AML-193 (cell line): ENCODE results near the gene B4GALNT2.
"Not testable (repeated sequence)": the region's sequence is repeated elsewhere in the genome, so short reads cannot be mapped to it uniquely, and the experiment has no call there.

ENCODE experiments used
- DNase-seq, 2 experiments: peaks; one replicate each; lab custom pipeline; 2025; lab: John Stamatoyannopoulos, UW

The B4GALNT2 gene

GRCh38 chr17:49180998-49181635, 48.5 kb downstream of the B4GALNT2 start:
- DNase-seq, result no peak

- DNase-seq, result no peak
These were observed 50.8 kb downstream of the B4GALNT2 start for GRCh38 chr17:49183341-49183740.

- no peak for DNase-seq
These were observed 51.2 kb downstream of the B4GALNT2 start for GRCh38 chr17:49183801-49184200.

GRCh38 chr17:49184522-49184921, 52.0 kb downstream of the B4GALNT2 start:
- not testable (repeated sequence) for DNase-seq

- not testable (repeated sequence) for DNase-seq
These were observed 52.8 kb downstream of the B4GALNT2 start for GRCh38 chr17:49185381-49185780.

- DNase-seq, result no peak
These were observed 54.7 kb downstream of the B4GALNT2 start for GRCh38 chr17:49187301-49187700.

- DNase-seq, result peak in 1 of 2 experiments; percentile 16
These were observed 58.4 kb downstream of the B4GALNT2 start for GRCh38 chr17:49190932-49191331.

- DNase-seq, result peak; percentile 87 to 90
These were observed 58.9 kb downstream of the B4GALNT2 start for GRCh38 chr17:49191409-49191916.

GRCh38 chr17:49191917-49192741, 59.6 kb downstream of the B4GALNT2 start:
- DNase-seq, result peak; percentile 87 to 90

GRCh38 chr17:49193513-49194296, 61.1 kb downstream of the B4GALNT2 start:
- peak; percentile 63 to 68 for DNase-seq

- no peak for DNase-seq
These were observed 61.7 kb downstream of the B4GALNT2 start for GRCh38 chr17:49194297-49194607.

- no peak for DNase-seq
These were observed 63.2 kb downstream of the B4GALNT2 start for GRCh38 chr17:49195751-49196150.

GRCh38 chr17:49196520-49196919, 64.0 kb downstream of the B4GALNT2 start:
- DNase-seq, result no peak

- no peak for DNase-seq
These were observed 64.9 kb downstream of the B4GALNT2 start for GRCh38 chr17:49197346-49197998.

- DNase-seq, result no peak
These were observed 65.6 kb downstream of the B4GALNT2 start for GRCh38 chr17:49198211-49198610.

- no peak for DNase-seq
These were observed 68.0 kb downstream of the B4GALNT2 start for GRCh38 chr17:49200423-49201083.

- no peak for DNase-seq
These were observed 68.9 kb downstream of the B4GALNT2 start for GRCh38 chr17:49201481-49201927.

GRCh38 chr17:49203796-49204195, 71.2 kb downstream of the B4GALNT2 start:
- no peak for DNase-seq

- DNase-seq, result no peak
These were observed 71.9 kb downstream of the B4GALNT2 start for GRCh38 chr17:49204516-49204915.

GRCh38 chr17:49209061-49209571, 76.5 kb downstream of the B4GALNT2 start:
- DNase-seq, result no peak
